SK-N-SH treated with all-trans-retinoic acid at 6 μM for 48 hours (cell line): ENCODE data around the gene NSUN5.
"Not testable (repeated sequence)": the region's sequence is repeated elsewhere in the genome, so short reads cannot be mapped to it uniquely, and the experiment has no call there.

Experiments used
- BACH2 ChIP-seq: fragments of 250-450 bp; sonication (Bioruptor Pico); IDR thresholded peaks from 2 replicates; pipeline ENCODE4 v1.9.0; 2021; ENCODE audit warnings: mild to moderate bottlenecking, borderline replicate concordance
- ESRRG ChIP-seq: fragments of 250-450 bp; sonication (Bioruptor Pico); IDR thresholded peaks from 2 replicates; pipeline ENCODE4 v1.6.1; 2021; ENCODE audit warnings: mild to moderate bottlenecking
- PATZ1 ChIP-seq: fragments of 250-450 bp; sonication (Bioruptor Pico); IDR thresholded peaks from 2 replicates; pipeline ENCODE4 v1.8.0; 2020; ENCODE audit warnings: mild to moderate bottlenecking, moderate library complexity, borderline replicate concordance
- TSHZ2 ChIP-seq: fragments of 250-450 bp; sonication (Bioruptor Pico); IDR thresholded peaks from 2 replicates; pipeline ENCODE4 v1.5.0; 2020; ENCODE audit warnings: mild to moderate bottlenecking, moderate library complexity
- ZFP3 ChIP-seq: fragments of 250-450 bp; sonication (Bioruptor Pico); IDR thresholded peaks from 2 replicates; pipeline ENCODE4 v1.5.0; 2020; ENCODE audit warnings: mild to moderate bottlenecking, moderate library complexity

GRCh38 chr7:73311421-73311820, 2.8 kb upstream of the NSUN5 start:
- not testable (repeated sequence) for TF ChIP-seq ESRRG (CRISPR knock-in tag); PATZ1 (CRISPR knock-in tag); TSHZ2; ZFP3 (CRISPR knock-in tag); BACH2 (CRISPR knock-in tag)
